ENCODE results near the gene SERTAD4. TPM values are rescaled to one million over a fixed set of nuclear protein-coding genes. Genes with fewer than 3 reads are reported as not detected.

Gene SERTAD4
- total and polyA plus RNA-seq, 2 donors: 1.4 to 6.9 TPM

GRCh38 chr1:210291786-210292230 lies 59.2 kb downstream of the SERTAD4 start:
- Histone ChIP-seq H3K27ac (ENCODE audit: low read depth) (no peak overlapping the region), H3K4me1 (ENCODE audit: insufficient read depth) (peaks cover 3% of the 10 kb centered on the region), H3K36me3 (ENCODE audit: insufficient read depth) (no peaks in the 10 kb centered on the region), H3K4me3 (ENCODE audit: low read depth, low read length) (peak overlapping the region; percentile 41)
- peak; percentile 66 for DNase-seq (ENCODE audit: extremely low spot score)
- 35% methylated on average over 9 of the region's 9 CpGs for WGBS

- peaks cover 3% of the 10 kb centered on the region for H3K4me1 ChIP-seq (ENCODE audit: insufficient read depth)
- H3K36me3 ChIP-seq (ENCODE audit: insufficient read depth): no peaks in the 10 kb centered on the region
- peak; percentile 10 for DNase-seq (ENCODE audit: extremely low spot score)
- 4% methylated on average over 56 of the region's 56 CpGs for WGBS
- peak overlapping the region; percentile 41 for H3K4me3 ChIP-seq (ENCODE audit: low read depth, low read length)
- peak overlapping the region; percentile 19 for H3K27ac ChIP-seq (ENCODE audit: low read depth)
Measured at GRCh38 chr1:210292231-210292871, 59.8 kb downstream of the SERTAD4 start.

- H3K4me3 ChIP-seq (ENCODE audit: low read depth, low read length): no peak overlapping the region
- peaks cover 3% of the 10 kb centered on the region for H3K4me1 ChIP-seq (ENCODE audit: insufficient read depth)
- peak; percentile 31 for DNase-seq (ENCODE audit: extremely low spot score)
- H3K27ac ChIP-seq (ENCODE audit: low read depth): peak overlapping the region; percentile 26
- no peaks in the 10 kb centered on the region for H3K36me3 ChIP-seq (ENCODE audit: insufficient read depth)
- WGBS: 23% methylated on average over 7 of the region's 7 CpGs
Measured at GRCh38 chr1:210293171-210293607, 60.6 kb downstream of the SERTAD4 start.

GRCh38 chr1:210294999-210295745 lies 62.6 kb downstream of the SERTAD4 start:
- no peak overlapping the region for H3K4me3 ChIP-seq (ENCODE audit: low read depth, low read length)
- peaks cover 3% of the 10 kb centered on the region for H3K4me1 ChIP-seq (ENCODE audit: insufficient read depth)
- DNase-seq (ENCODE audit: extremely low spot score): peak; percentile 52
- WGBS: 42% methylated on average over 10 of the region's 10 CpGs
- no peak overlapping the region for H3K27ac ChIP-seq (ENCODE audit: low read depth)
- H3K36me3 ChIP-seq (ENCODE audit: insufficient read depth): no peaks in the 10 kb centered on the region

Other genes with a start within 250 kb of the SERTAD4 start
- gene HHAT, start 96.1 kb downstream of the SERTAD4 start, total RNA-seq: 10.8 TPM
- 3.3 TPM for gene HHAT, start 96.1 kb downstream of the SERTAD4 start, polyA plus RNA-seq